ENCODE results near the gene SERPINE3.

DNA sequence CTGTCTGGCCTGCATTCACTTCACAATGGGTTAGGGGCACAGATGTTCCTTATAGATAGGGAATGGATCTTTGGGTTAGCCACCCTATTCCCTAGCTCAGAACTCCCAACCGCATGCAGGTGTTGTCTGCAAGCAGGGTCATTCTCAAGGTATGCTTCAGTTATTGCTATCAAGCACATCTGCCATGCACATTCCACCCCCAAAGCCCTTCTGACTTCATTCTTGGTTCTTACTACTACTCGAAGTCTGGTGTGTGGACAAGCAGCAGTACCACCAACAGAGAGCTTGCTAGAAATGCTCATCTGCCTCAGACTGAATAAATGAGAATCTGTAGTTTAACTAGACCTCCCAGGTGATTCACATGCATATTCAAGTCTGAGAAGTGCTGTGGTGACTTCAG lies 31.3 kb downstream of the SERPINE3 start:
- TF ChIP-seq, protein P1, sequence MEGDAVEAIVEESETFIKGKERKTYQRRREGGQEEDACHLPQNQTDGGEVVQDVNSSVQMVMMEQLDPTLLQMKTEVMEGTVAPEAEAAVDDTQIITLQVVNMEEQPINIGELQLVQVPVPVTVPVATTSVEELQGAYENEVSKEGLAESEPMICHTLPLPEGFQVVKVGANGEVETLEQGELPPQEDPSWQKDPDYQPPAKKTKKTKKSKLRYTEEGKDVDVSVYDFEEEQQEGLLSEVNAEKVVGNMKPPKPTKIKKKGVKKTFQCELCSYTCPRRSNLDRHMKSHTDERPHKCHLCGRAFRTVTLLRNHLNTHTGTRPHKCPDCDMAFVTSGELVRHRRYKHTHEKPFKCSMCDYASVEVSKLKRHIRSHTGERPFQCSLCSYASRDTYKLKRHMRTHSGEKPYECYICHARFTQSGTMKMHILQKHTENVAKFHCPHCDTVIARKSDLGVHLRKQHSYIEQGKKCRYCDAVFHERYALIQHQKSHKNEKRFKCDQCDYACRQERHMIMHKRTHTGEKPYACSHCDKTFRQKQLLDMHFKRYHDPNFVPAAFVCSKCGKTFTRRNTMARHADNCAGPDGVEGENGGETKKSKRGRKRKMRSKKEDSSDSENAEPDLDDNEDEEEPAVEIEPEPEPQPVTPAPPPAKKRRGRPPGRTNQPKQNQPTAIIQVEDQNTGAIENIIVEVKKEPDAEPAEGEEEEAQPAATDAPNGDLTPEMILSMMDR (conservative IDR thresholded peaks at IDR 0.05; ENCODE audit: low read length) = no peak
- no peak for TF ChIP-seq EZH2phosphoT487 (IDR thresholded peaks at IDR 0.05; ENCODE audit: borderline replicate concordance, low read depth, low read length)
